ENCODE data around the gene LILRB3.
"Not testable (repeated sequence)": the region's sequence is repeated elsewhere in the genome, so short reads cannot be mapped to it uniquely, and the experiment has no call there.

Gene LILRB3

GRCh38 chr19:54230031-54230430 lies 7.2 kb upstream of the LILRB3 start:
- peaks cover 47 to 53% of the 10 kb centered on the region in 2 donors for H3K27me3 Mint-ChIP-seq
- no peaks in the 10 kb centered on the region for H3K36me3 Mint-ChIP-seq
- H3K27ac Mint-ChIP-seq, result no peak overlapping the region
- peaks cover 2 to 4% of the 10 kb centered on the region in 2 donors for H3K9me3 Mint-ChIP-seq
- ATAC-seq (replicated peaks) (no peak), DNase-seq (no peak)
- peaks cover 4 to 5% of the 10 kb centered on the region in 2 donors for H3K4me1 Mint-ChIP-seq
- no peak overlapping the region for H3K4me3 Mint-ChIP-seq

- Mint-ChIP-seq H3K27me3 (peaks cover 45 to 46% of the 10 kb centered on the region in 2 donors), H3K27ac (no peak overlapping the region), H3K4me1 (peaks cover 4 to 5% of the 10 kb centered on the region in 2 donors), H3K9me3 (peaks cover 2 to 4% of the 10 kb centered on the region in 2 donors), H3K36me3 (no peaks in the 10 kb centered on the region), H3K4me3 (no peak overlapping the region)
- ATAC-seq (replicated peaks) (no peak), DNase-seq (no peak)
Observed at GRCh38 chr19:54229146-54229545, 6.3 kb upstream of the LILRB3 start.

- not testable (repeated sequence) for H3K27ac Mint-ChIP-seq; DNase-seq; H3K36me3 Mint-ChIP-seq; H3K4me3 Mint-ChIP-seq; H3K9me3 Mint-ChIP-seq; ATAC-seq (replicated peaks)
- peaks cover 26 to 38% of the 10 kb centered on the region in 2 donors for H3K27me3 Mint-ChIP-seq
- peaks cover 4 to 11% of the 10 kb centered on the region in 2 donors for H3K4me1 Mint-ChIP-seq
Observed at GRCh38 chr19:54224619-54225018, 1.8 kb upstream of the LILRB3 start.

- not testable (repeated sequence) for H3K4me3 Mint-ChIP-seq; H3K36me3 Mint-ChIP-seq; ATAC-seq (replicated peaks); H3K27ac Mint-ChIP-seq; H3K9me3 Mint-ChIP-seq; DNase-seq
- Mint-ChIP-seq H3K27me3 (peaks cover 19 to 32% of the 10 kb centered on the region in 2 donors), H3K4me1 (peaks cover 4 to 11% of the 10 kb centered on the region in 2 donors)
Observed at GRCh38 chr19:54223937-54224281, 1.1 kb upstream of the LILRB3 start.

- not testable (repeated sequence) for H3K4me3 Mint-ChIP-seq
- peak overlapping the region; percentile 4 for H3K27ac Mint-ChIP-seq
Observed at GRCh38 chr19:54223277-54223936, 600 bp upstream of the LILRB3 start.

GRCh38 chr19:54221947-54222346 lies 860 bp downstream of the LILRB3 start:
- peaks cover 9 to 13% of the 10 kb centered on the region in 2 donors for H3K36me3 Mint-ChIP-seq
- H3K27me3 Mint-ChIP-seq, result peaks cover 14 to 27% of the 10 kb centered on the region in 2 donors
- H3K4me3 Mint-ChIP-seq; H3K27ac Mint-ChIP-seq; DNase-seq; ATAC-seq (replicated peaks); H3K9me3 Mint-ChIP-seq: not testable (repeated sequence)
- peaks cover 4 to 11% of the 10 kb centered on the region in 2 donors for H3K4me1 Mint-ChIP-seq

More at GRCh38 chr19:54223277-54223936, 600 bp upstream of the LILRB3 start:
- Mint-ChIP-seq H3K4me1 (peaks cover 4 to 11% of the 10 kb centered on the region in 2 donors), H3K27me3 (peaks cover 18 to 31% of the 10 kb centered on the region in 2 donors)
- not testable (repeated sequence) for DNase-seq, H3K36me3 Mint-ChIP-seq, H3K9me3 Mint-ChIP-seq
- ATAC-seq (replicated peaks), result peak in 1 of 2 donors; percentile 8

GRCh38 chr19:54219702-54220101 lies 3.1 kb downstream of the LILRB3 start:
- H3K4me3 Mint-ChIP-seq; DNase-seq; H3K9me3 Mint-ChIP-seq; H3K27ac Mint-ChIP-seq; ATAC-seq (replicated peaks): not testable (repeated sequence)
- peaks cover 4 to 18% of the 10 kb centered on the region in 2 donors for H3K4me1 Mint-ChIP-seq
- peaks cover 14 to 18% of the 10 kb centered on the region in 2 donors for H3K36me3 Mint-ChIP-seq
- H3K27me3 Mint-ChIP-seq, result peaks cover 14 to 27% of the 10 kb centered on the region in 2 donors

- no peak overlapping the region for H3K27ac Mint-ChIP-seq
- peaks cover 14 to 26% of the 10 kb centered on the region in 2 donors for H3K27me3 Mint-ChIP-seq
- ATAC-seq (replicated peaks) (no peak), DNase-seq (no peak)
- H3K9me3 Mint-ChIP-seq, result no peaks in the 10 kb centered on the region
- H3K36me3 Mint-ChIP-seq, result peaks cover 17 to 18% of the 10 kb centered on the region in 2 donors
- H3K4me1 Mint-ChIP-seq, result peaks cover 4 to 18% of the 10 kb centered on the region in 2 donors
- H3K4me3 Mint-ChIP-seq, result no peak overlapping the region
Observed at GRCh38 chr19:54218960-54219661, 3.7 kb downstream of the LILRB3 start.

GRCh38 chr19:54218259-54218658 lies 4.5 kb downstream of the LILRB3 start:
- ATAC-seq (replicated peaks), result no peak

GRCh38 chr19:54217517-54218247 lies 5.1 kb downstream of the LILRB3 start:
- not testable (repeated sequence) for H3K27ac Mint-ChIP-seq; ATAC-seq (replicated peaks); DNase-seq; H3K4me1 Mint-ChIP-seq; H3K9me3 Mint-ChIP-seq; H3K4me3 Mint-ChIP-seq
- H3K36me3 Mint-ChIP-seq, result peaks cover 24 to 25% of the 10 kb centered on the region in 2 donors
- H3K27me3 Mint-ChIP-seq, result peaks cover 8 to 12% of the 10 kb centered on the region in 2 donors

More at GRCh38 chr19:54218259-54218658, 4.5 kb downstream of the LILRB3 start:
- peaks cover 11 to 18% of the 10 kb centered on the region in 2 donors for H3K27me3 Mint-ChIP-seq
- no peak overlapping the region for H3K4me3 Mint-ChIP-seq
- no peak overlapping the region for H3K27ac Mint-ChIP-seq
- DNase-seq, result no peak
- H3K36me3 Mint-ChIP-seq, result peaks cover 19% of the 10 kb centered on the region in 2 donors
- no peaks in the 10 kb centered on the region for H3K9me3 Mint-ChIP-seq
- H3K4me1 Mint-ChIP-seq, result peaks cover 2 to 10% of the 10 kb centered on the region in 2 donors

- Mint-ChIP-seq H3K9me3 (no peaks in the 10 kb centered on the region), H3K27me3 (peaks cover 6% of the 10 kb centered on the region in 2 donors), H3K36me3 (peaks cover 29 to 30% of the 10 kb centered on the region in 2 donors), H3K4me1 (peaks cover 2 to 7% of the 10 kb centered on the region in 2 donors), H3K27ac (no peak overlapping the region), H3K4me3 (no peak overlapping the region)
- no peak for ATAC-seq (replicated peaks)
- DNase-seq, result no peak
Observed at GRCh38 chr19:54216869-54217268, 5.9 kb downstream of the LILRB3 start.

GRCh38 chr19:54214734-54215133 lies 8.1 kb downstream of the LILRB3 start:
- not testable (repeated sequence) for H3K27me3 Mint-ChIP-seq; DNase-seq; H3K4me3 Mint-ChIP-seq; H3K27ac Mint-ChIP-seq; ATAC-seq (replicated peaks); H3K9me3 Mint-ChIP-seq
- Mint-ChIP-seq H3K4me1 (peaks cover 14 to 24% of the 10 kb centered on the region in 2 donors), H3K36me3 (peaks cover 41 to 43% of the 10 kb centered on the region in 2 donors)

GRCh38 chr19:54214217-54214616 lies 8.6 kb downstream of the LILRB3 start:
- H3K4me3 Mint-ChIP-seq; H3K27ac Mint-ChIP-seq; H3K27me3 Mint-ChIP-seq; H3K9me3 Mint-ChIP-seq; DNase-seq; ATAC-seq (replicated peaks): not testable (repeated sequence)
- peaks cover 43 to 47% of the 10 kb centered on the region in 2 donors for H3K36me3 Mint-ChIP-seq
- H3K4me1 Mint-ChIP-seq, result peaks cover 19 to 29% of the 10 kb centered on the region in 2 donors

- DNase-seq (no peak), ATAC-seq (replicated peaks) (no peak)
- H3K9me3 Mint-ChIP-seq, result peaks cover 0 to 5% of the 10 kb centered on the region in 2 donors
- no peaks in the 10 kb centered on the region for H3K27me3 Mint-ChIP-seq
- peaks cover 48 to 52% of the 10 kb centered on the region in 2 donors for H3K4me1 Mint-ChIP-seq
- peak overlapping the region; percentile 82 for H3K27ac Mint-ChIP-seq
- peaks cover 50 to 62% of the 10 kb centered on the region in 2 donors for H3K36me3 Mint-ChIP-seq
- peak overlapping the region in 1 of 2 donors; percentile 18 for H3K4me3 Mint-ChIP-seq
Observed at GRCh38 chr19:54211235-54211634, 11.6 kb downstream of the LILRB3 start.

Data from stimulated activated naive B cell treated with anti-CD40 and anti-IgM and Interleukin-4, amounts not matched to agents 10 μg/mL and 1 μg/mL and 100 μg/mL, for 72 hours (primary cell).